ENCODE measurements around the gene MARCHF4. TPM values are rescaled to one million over a fixed set of nuclear protein-coding genes. Genes with fewer than 3 reads are reported as not detected.
A peak's percentile ranks its signal among the peaks of the same experiment; 100 is the strongest.

Gene MARCHF4
- total RNA-seq, 1 donor from 2014 or later, result 1.3 TPM

DNA sequence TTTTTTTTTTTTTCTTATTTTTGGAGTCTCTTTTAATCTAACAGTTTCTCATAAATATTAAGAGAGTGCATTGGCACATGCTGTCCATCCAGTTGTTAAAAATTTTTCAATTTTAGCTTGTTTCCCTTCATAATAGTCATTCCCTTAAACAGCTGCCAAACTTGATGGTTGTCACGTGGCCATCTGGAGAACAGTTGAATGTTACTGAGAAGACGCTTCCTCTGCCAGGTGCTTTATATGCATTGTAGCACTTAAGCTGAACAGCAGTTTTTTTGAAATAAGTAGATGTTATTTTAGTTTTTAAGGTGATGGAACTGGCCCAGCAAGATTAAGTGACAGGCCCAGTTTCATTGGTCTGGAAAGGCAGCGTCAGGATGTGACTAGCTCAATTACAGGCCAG lies 43.3 kb upstream of the MARCHF4 start:
- no peak overlapping the region for H3K27ac Mint-ChIP-seq (ENCODE audit: unreplicated experiment)
- H3K9me3 Mint-ChIP-seq (ENCODE audit: unreplicated experiment), result no peaks in the 10 kb centered on the region
- no peak for DNase-seq (ENCODE audit: extremely low spot score, unreplicated experiment)
- no peaks in the 10 kb centered on the region for H3K27me3 Mint-ChIP-seq (ENCODE audit: unreplicated experiment)
- H3K4me3 Mint-ChIP-seq (ENCODE audit: unreplicated experiment), result no peak overlapping the region
- H3K4me1 Mint-ChIP-seq (ENCODE audit: unreplicated experiment), result peaks cover 12% of the 10 kb centered on the region
- TF ChIP-seq, protein P1, sequence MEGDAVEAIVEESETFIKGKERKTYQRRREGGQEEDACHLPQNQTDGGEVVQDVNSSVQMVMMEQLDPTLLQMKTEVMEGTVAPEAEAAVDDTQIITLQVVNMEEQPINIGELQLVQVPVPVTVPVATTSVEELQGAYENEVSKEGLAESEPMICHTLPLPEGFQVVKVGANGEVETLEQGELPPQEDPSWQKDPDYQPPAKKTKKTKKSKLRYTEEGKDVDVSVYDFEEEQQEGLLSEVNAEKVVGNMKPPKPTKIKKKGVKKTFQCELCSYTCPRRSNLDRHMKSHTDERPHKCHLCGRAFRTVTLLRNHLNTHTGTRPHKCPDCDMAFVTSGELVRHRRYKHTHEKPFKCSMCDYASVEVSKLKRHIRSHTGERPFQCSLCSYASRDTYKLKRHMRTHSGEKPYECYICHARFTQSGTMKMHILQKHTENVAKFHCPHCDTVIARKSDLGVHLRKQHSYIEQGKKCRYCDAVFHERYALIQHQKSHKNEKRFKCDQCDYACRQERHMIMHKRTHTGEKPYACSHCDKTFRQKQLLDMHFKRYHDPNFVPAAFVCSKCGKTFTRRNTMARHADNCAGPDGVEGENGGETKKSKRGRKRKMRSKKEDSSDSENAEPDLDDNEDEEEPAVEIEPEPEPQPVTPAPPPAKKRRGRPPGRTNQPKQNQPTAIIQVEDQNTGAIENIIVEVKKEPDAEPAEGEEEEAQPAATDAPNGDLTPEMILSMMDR (IDR thresholded peaks at IDR 0.05), result no peak
- H3K36me3 Mint-ChIP-seq (ENCODE audit: unreplicated experiment), result peaks cover 29% of the 10 kb centered on the region

DNA sequence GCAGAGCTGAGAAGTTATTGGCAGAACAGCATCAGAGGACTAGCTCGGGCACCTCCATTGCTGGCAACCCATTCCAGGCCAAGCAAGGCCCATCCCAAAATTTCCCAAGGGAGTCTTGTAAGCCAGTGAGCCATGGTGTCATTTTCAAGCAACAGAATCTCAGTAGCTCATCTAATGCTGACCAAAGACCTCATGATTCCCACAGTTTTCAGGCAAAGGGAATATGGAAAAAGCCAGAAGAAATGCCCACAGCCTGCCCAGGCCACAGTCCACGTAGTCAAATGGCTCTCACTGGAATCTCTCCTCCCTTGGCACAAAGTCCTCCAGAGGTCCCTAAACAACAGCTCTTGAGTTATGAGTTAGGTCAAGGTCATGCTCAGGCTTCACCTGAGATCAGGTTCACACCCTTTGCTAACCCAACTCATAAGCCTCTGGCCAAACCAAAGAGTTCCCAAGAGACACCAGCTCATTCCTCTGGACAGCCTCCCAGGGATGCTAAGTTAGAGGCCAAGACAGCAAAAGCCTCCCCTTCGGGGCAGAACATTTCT lies 42.6 kb upstream of the MARCHF4 start:
- no peak overlapping the region for H3K4me3 Mint-ChIP-seq (ENCODE audit: unreplicated experiment)
- no peak for DNase-seq (ENCODE audit: extremely low spot score, unreplicated experiment)
- no peaks in the 10 kb centered on the region for H3K9me3 Mint-ChIP-seq (ENCODE audit: unreplicated experiment)
- peaks cover 12% of the 10 kb centered on the region for H3K4me1 Mint-ChIP-seq (ENCODE audit: unreplicated experiment)
- H3K27ac Mint-ChIP-seq (ENCODE audit: unreplicated experiment), result no peak overlapping the region
- H3K27me3 Mint-ChIP-seq (ENCODE audit: unreplicated experiment), result no peaks in the 10 kb centered on the region
- H3K36me3 Mint-ChIP-seq (ENCODE audit: unreplicated experiment), result peaks cover 22% of the 10 kb centered on the region
- TF ChIP-seq, protein P1 (IDR thresholded peaks at IDR 0.05), result no peak

DNA sequence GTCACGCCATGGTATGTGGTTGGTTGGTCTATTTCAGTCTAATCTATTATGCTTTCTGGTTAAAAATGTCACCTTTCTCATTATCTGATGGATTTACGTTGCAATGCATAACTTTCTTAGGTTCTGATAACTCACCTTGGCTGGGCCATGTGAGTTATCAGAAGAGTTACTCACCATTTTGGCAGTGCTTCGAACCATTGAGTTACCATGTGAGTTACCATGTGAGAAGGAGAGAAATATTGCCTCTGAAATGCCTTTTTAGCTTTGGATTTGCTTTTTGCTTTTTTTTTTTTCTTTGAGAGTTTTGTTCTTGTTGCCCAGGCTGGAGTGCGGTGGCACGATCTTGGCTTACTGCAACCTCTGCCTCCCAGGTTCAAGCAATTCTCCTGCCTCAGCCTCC lies 41.6 kb upstream of the MARCHF4 start:
- peaks cover 15% of the 10 kb centered on the region for H3K36me3 Mint-ChIP-seq (ENCODE audit: unreplicated experiment)
- no peaks in the 10 kb centered on the region for H3K9me3 Mint-ChIP-seq (ENCODE audit: unreplicated experiment)
- no peaks in the 10 kb centered on the region for H3K27me3 Mint-ChIP-seq (ENCODE audit: unreplicated experiment)
- no peak overlapping the region for H3K27ac Mint-ChIP-seq (ENCODE audit: unreplicated experiment)
- TF ChIP-seq, protein P1 (IDR thresholded peaks at IDR 0.05), result no peak
- no peak for DNase-seq (ENCODE audit: extremely low spot score, unreplicated experiment)
- peak overlapping the region; percentile 95 for H3K4me3 Mint-ChIP-seq (ENCODE audit: unreplicated experiment)
- peaks cover 12% of the 10 kb centered on the region for H3K4me1 Mint-ChIP-seq (ENCODE audit: unreplicated experiment)

DNA sequence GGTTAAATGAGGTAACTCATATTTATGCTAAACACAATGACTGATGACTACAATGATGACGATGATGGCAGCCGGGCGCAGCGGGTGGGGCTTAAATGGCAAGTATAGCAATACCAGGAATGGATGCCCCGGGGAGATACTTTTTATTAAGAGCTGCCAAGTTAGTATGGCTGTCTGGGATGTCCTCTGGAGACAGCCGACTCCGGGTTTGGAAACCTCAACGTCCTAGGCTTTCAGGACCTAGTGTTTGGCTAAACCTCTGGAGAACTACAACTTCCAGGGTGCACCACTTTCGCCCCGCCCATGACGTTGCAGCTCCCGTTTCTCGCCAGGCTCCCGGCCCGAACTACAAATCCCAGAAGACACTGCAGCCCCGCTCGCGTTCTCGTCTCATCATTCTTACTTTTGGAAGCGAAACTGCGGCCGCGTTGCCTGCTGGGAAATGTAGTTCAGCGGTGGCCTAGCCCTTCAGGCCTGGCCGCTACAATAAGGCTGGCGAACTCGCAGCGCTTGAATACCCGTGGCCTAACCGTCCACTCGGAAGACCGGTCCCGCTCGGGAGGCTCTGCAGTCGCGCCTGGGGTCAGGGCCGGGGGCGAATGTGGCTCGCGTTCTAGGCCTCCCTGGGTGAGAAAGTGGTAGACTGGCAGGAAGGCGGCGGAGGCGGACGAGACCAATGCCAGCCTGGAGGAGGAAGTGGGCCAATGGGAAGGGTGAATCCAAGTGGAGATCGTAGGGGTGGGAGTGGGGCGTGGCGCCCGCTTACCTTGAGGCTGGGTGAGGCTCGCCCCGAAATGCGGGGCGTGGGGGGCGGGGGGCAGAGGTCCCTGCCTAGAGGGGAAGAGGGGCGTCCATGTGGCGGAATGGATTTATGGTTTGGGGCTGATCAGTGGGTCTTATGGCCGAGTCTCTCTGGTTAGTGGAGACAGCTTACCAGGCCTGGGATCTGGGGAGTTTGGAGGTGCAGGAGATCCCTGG lies 40.0 kb upstream of the MARCHF4 start, which contains the start of gene SMARCAL1:
Gene SMARCAL1 (plus strand): TSS at position 463 of the 978 bp plus-strand sequence. CDS start 2,221 bp downstream, outside the sequence.
- H3K27me3 Mint-ChIP-seq (ENCODE audit: unreplicated experiment), result no peaks in the 10 kb centered on the region
- peak within 1 kb of the TSS; percentile 98 for H3K27ac Mint-ChIP-seq (ENCODE audit: unreplicated experiment)
- no peaks in the 10 kb centered on the region for H3K9me3 Mint-ChIP-seq (ENCODE audit: unreplicated experiment)
- TF ChIP-seq, protein P1 (IDR thresholded peaks at IDR 0.05), result no peak
- H3K4me1 Mint-ChIP-seq (ENCODE audit: unreplicated experiment), result peaks cover 12% of the 10 kb centered on the region
- H3K36me3 Mint-ChIP-seq (ENCODE audit: unreplicated experiment), result peaks cover 6% of the 10 kb centered on the region
- DNase-seq (ENCODE audit: extremely low spot score, unreplicated experiment), result peak; percentile 99
- peak within 1 kb of the TSS; percentile 95 for H3K4me3 Mint-ChIP-seq (ENCODE audit: unreplicated experiment)

DNA sequence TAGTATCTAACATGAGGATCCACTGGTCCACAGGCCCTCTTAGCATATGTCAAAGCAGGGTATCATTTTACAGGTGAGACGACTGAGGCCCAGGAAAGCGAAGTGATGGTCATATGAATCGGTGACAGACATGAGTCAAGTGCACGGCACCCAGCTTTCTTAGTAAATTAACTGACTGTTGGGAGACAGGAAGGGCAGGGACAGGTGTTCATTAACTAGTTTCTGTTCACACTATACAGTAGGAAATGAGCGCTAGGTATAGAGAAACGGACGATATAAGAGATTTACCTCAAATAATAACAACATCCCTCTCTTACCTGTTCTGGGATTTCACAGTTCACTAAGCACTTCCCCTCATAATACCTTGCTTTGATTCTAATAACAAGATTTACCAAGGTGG lies 38.3 kb upstream of the MARCHF4 start:
- no peaks in the 10 kb centered on the region for H3K9me3 Mint-ChIP-seq (ENCODE audit: unreplicated experiment)
- no peak overlapping the region for H3K4me3 Mint-ChIP-seq (ENCODE audit: unreplicated experiment)
- H3K36me3 Mint-ChIP-seq (ENCODE audit: unreplicated experiment), result peaks cover 3% of the 10 kb centered on the region

More for the DNA sequence above, 38.3 kb upstream of the MARCHF4 start:
- H3K4me1 Mint-ChIP-seq (ENCODE audit: unreplicated experiment), result peaks cover 12% of the 10 kb centered on the region
- H3K27ac Mint-ChIP-seq (ENCODE audit: unreplicated experiment), result no peak overlapping the region
- TF ChIP-seq, protein P1 (IDR thresholded peaks at IDR 0.05), result no peak
- H3K27me3 Mint-ChIP-seq (ENCODE audit: unreplicated experiment), result no peaks in the 10 kb centered on the region
- DNase-seq (ENCODE audit: extremely low spot score, unreplicated experiment), result no peak
